HG02938 (cell line): Measurements from ENCODE around the gene IGFL4.

Source experiments
- ATAC-seq: cut with Tn5 transposase; IDR thresholded peaks from one replicate; pipeline ENCODE4 v1.9.1; 2021; ENCODE audit warnings: mild to moderate bottlenecking, moderate library complexity; ENCODE audit not compliant: unreplicated experiment

IGFL4 gene

GRCh38 chr19:45995715-45996385 lies 45.0 kb downstream of the IGFL4 start:
- ATAC-seq: no peak

DNA sequence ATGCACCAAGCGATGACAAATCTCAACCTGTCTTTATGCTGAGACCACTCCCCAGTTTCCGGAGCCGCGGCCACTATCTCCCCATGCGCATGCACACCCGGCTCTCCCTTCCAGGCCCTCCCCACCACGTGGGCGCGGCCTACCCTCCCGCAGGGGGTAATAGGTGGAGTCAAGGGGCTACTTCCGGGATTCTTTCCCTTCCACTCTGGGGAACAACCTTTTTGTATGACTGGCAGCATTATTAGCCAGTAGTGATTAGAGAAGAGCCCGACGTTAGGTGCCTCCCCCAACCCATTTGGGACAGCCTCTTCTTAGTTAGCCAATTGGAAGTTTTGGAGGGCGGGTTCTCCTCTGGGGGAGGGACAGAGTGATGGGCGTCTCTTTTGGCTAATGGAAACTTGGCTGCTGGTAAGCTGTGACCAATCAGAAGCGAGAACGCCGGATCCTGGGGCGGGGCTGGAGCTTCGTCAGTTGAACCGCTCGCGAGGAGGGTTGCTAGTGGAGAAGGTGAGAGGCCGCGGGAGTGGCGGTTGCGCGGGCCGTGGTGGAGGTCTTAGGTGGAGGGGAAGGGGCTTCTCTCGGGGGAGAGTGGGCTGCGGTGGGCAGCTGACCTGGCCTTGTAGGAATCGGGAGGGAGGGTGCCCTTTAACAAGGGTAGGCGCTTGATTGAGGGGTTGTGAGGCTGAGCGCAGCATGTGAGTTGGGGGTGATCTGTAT lies 45.6 kb downstream of the IGFL4 start, which contains the start of gene CCDC61:
Gene CCDC61 (plus strand): TSS at position 470 of the 717 bp plus-strand sequence. CDS start 7,552 bp downstream, outside the sequence.
- ATAC-seq: peak; percentile 97

DNA sequence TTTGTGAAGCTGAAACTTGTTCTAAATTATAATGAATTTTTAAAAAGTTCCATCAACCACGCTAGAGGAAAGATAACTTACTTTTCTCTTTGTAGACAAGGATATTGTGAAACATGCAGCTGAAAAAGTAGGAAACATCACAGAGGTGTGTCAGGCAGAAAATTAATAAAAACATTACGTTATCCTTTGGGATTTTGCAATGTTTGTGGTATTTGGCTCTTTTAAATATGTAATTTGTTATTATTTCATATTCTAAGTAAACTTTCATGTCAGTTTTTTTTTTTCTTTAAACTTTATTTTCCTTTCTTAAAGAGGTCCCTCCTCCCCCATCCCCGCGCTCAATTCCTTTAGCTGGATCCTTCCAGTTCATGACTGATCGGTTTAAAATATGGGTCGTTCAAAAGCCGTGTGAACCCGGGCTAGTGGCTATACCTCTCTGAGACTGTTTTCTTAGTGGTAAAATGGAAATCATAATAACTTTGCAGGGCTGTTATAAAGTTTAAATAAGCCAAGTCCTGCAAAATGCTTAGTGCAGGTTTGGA lies 46.3 kb downstream of the IGFL4 start:
- peak; percentile 4 for ATAC-seq

GRCh38 chr19:45990113-45990728 lies 50.6 kb downstream of the IGFL4 start:
- no peak for ATAC-seq
